WERI-Rb-1 (cell line): Measurements from ENCODE around the gene ERCC6.

Experiments
- DNase-seq: peaks from one replicate; pipeline ENCODE4 v3.0.0-alpha.2; 2020
- H3K27ac ChIP-seq: fragments of 250-450 bp; sonication (Bioruptor Pico); 2 replicates; pipeline ENCODE4 v1.5.1; 2020; ENCODE audit warnings: mild to moderate bottlenecking, moderate library complexity
- H3K27me3 ChIP-seq: fragments of 250-450 bp; sonication (Bioruptor Pico); 2 replicates; pipeline ENCODE4 v1.5.1; 2021; ENCODE audit warnings: mild to moderate bottlenecking, low read depth, moderate library complexity; ENCODE audit not compliant: insufficient read depth, severe bottlenecking
- H3K36me3 ChIP-seq: fragments of 250-450 bp; sonication (Bioruptor Pico); 2 replicates; pipeline ENCODE4 v1.5.1; 2020; ENCODE audit warnings: mild to moderate bottlenecking, moderate library complexity
- H3K4me3 ChIP-seq: 2 replicates; pipeline ENCODE4 v1.5.1; 2011; ENCODE audit warnings: low read depth, mild to moderate bottlenecking, control low read depth, low read length
- H3K9me3 ChIP-seq: fragments of 250-450 bp; sonication (Bioruptor Pico); 2 replicates; pipeline ENCODE4 v1.5.1; 2021; ENCODE audit warnings: mild to moderate bottlenecking, moderate library complexity; ENCODE audit not compliant: severe bottlenecking
- TF ChIP-seq, protein P1 (sequence below): IDR thresholded peaks from 2 replicates; pipeline ENCODE4 v1.5.1; 2011; ENCODE audit warnings: low read depth, mild to moderate bottlenecking, control low read depth, inconsistent platforms, low read length

ERCC6 gene

DNA sequence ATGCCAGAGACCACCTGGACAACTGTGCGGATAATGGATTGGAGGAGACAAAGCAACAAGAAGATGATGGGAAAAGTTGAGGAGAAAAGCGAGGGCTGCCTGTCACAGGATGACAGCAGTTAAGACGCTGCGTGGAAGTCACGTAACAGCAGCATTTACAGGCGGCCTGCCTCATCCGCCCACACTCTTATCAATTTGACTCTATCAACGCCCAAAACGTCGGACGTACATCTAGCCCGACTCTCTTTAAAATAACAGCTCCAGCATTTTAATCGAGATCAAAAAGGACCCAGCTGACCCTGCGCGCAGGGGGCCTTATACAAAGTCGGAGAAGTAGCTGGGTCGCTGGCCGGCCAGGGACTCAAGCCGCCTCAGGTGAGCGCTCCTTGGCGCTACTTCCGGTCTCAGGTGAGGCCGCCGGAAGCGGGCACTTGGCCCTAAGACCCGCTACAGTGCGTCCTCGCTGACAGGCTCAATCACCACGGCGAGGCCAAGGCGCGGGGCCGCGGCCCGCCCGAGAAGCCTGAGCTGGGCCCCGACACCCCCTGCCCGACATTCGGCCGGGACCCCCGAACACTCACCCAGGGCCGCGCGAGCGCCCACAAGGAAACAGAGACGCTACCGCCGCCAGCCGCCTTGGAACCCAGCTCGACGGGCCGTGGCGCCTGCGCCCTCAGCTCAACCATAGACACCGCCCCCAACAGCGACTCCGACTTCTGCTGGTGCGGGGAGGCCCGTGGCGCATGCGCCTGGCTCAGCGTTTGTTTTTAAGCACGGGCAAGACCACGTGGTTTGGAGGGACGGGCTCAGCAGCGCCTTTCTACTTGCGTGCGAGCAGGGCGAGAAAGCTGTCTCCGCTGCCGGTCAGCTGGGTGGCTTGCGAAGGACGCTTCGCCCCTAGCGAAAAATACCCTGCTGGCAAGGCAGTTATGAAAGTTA, at the start of gene ERCC6:
Gene ERCC6, minus strand, starts transcription at position 741 of the 939 bp plus-strand sequence.
- Histone ChIP-seq H3K4me3 (peak within 1 kb of the TSS; percentile 64), H3K36me3 (no peaks in the 10 kb centered on the region), H3K27ac (peak within 1 kb of the TSS; percentile 82), H3K27me3 (no peaks in the 10 kb centered on the region), H3K9me3 (no peaks in the 10 kb centered on the region)
- DNase-seq: peak; percentile 93
- TF ChIP-seq, protein P1, sequence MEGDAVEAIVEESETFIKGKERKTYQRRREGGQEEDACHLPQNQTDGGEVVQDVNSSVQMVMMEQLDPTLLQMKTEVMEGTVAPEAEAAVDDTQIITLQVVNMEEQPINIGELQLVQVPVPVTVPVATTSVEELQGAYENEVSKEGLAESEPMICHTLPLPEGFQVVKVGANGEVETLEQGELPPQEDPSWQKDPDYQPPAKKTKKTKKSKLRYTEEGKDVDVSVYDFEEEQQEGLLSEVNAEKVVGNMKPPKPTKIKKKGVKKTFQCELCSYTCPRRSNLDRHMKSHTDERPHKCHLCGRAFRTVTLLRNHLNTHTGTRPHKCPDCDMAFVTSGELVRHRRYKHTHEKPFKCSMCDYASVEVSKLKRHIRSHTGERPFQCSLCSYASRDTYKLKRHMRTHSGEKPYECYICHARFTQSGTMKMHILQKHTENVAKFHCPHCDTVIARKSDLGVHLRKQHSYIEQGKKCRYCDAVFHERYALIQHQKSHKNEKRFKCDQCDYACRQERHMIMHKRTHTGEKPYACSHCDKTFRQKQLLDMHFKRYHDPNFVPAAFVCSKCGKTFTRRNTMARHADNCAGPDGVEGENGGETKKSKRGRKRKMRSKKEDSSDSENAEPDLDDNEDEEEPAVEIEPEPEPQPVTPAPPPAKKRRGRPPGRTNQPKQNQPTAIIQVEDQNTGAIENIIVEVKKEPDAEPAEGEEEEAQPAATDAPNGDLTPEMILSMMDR: no peak

DNA sequence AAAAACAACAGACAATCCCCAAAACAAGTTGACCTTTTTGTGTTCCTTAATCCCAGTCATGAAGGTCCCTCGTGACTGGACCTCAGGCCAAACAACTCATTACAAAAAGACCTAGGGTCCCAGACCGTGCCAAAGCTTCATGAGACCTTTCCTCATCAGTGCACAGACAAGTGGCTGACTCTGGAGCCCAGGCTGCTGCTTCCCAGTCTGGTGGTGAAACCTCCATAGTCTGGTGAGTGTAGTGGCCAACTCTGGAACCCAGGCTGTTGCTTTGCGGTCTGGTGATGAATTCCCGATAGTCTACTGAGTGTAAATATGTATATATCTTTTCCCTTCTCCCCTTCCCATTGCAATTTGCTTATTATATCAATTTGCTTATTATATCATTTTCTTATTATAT, 49.1 kb upstream of the ERCC6 start:
- no peaks in the 10 kb centered on the region for H3K27me3 ChIP-seq
- DNase-seq: no peak
- TF ChIP-seq, protein P1: no peak
- no peak overlapping the region for H3K27ac ChIP-seq
- H3K9me3 ChIP-seq: no peaks in the 10 kb centered on the region
- no peak overlapping the region for H3K4me3 ChIP-seq
- no peaks in the 10 kb centered on the region for H3K36me3 ChIP-seq

DNA sequence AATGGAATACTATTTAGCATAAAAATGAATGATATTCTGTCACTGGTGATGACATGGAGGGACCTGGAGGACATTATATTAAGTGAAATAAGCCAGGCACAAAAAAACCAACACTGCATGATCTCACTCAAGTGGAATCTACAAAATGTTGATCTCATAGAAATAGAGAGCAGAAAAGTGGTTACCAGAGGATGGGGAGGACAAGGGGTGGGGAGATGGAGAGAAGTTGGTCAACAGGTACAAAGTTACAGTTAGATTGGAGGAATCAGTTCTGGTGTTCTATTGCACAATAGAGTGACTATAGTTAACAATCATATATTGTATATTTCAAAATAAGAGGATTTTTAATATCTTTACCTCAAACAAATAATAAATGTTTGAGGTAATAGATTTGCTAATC, 46.5 kb upstream of the ERCC6 start:
- Histone ChIP-seq H3K27me3 (no peaks in the 10 kb centered on the region), H3K27ac (no peak overlapping the region), H3K9me3 (no peaks in the 10 kb centered on the region), H3K36me3 (no peaks in the 10 kb centered on the region), H3K4me3 (no peak overlapping the region)
- no peak for DNase-seq
- TF ChIP-seq, protein P1: no peak

DNA sequence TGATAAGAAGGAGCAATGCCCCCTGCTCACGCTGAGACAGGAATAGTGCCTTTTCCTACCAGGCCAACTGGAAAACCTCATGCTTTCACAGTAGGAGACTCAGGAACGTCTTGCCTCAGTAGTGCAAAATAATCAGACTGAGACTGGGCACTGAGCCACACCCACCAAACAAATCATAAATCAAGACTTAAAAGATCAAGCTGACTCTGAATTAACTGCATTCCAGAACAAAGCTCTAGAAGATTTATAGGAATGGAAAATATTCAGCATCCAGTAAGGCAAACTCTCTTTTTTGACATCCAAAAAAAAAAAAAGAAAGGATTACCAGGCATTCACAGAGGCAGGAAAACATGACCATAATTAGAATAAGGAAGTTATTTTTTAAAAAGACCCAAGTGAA, 40.7 kb upstream of the ERCC6 start:
- Histone ChIP-seq H3K36me3 (no peaks in the 10 kb centered on the region), H3K9me3 (no peaks in the 10 kb centered on the region), H3K27ac (no peak overlapping the region), H3K27me3 (no peaks in the 10 kb centered on the region), H3K4me3 (no peak overlapping the region)
- TF ChIP-seq, protein P1: no peak
- no peak for DNase-seq

DNA sequence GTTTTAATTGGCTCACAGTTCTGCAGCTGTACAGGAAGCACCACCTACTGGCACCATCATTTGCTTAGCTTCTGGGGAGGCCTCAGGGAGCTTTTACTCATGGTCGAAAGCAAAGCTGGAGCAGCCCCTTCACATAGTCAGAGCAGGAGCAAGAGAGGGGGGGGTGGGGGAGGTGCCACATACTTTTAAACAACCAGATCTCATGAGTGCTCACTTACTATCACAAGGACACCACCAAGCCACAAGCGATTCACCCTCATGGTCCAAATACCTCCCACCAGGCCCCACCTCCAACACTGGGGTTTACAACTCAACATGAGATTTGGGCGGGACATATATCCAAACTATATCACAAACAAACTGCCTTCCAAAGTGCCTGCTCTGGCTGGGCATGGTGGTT, 39.5 kb upstream of the ERCC6 start:
- TF ChIP-seq, protein P1: no peak
- Histone ChIP-seq H3K27ac (no peak overlapping the region), H3K36me3 (no peaks in the 10 kb centered on the region), H3K9me3 (no peaks in the 10 kb centered on the region), H3K4me3 (no peak overlapping the region), H3K27me3 (no peaks in the 10 kb centered on the region)
- no peak for DNase-seq
